ENCODE measurements around the gene FSTL3.

The FSTL3 gene

DNA sequence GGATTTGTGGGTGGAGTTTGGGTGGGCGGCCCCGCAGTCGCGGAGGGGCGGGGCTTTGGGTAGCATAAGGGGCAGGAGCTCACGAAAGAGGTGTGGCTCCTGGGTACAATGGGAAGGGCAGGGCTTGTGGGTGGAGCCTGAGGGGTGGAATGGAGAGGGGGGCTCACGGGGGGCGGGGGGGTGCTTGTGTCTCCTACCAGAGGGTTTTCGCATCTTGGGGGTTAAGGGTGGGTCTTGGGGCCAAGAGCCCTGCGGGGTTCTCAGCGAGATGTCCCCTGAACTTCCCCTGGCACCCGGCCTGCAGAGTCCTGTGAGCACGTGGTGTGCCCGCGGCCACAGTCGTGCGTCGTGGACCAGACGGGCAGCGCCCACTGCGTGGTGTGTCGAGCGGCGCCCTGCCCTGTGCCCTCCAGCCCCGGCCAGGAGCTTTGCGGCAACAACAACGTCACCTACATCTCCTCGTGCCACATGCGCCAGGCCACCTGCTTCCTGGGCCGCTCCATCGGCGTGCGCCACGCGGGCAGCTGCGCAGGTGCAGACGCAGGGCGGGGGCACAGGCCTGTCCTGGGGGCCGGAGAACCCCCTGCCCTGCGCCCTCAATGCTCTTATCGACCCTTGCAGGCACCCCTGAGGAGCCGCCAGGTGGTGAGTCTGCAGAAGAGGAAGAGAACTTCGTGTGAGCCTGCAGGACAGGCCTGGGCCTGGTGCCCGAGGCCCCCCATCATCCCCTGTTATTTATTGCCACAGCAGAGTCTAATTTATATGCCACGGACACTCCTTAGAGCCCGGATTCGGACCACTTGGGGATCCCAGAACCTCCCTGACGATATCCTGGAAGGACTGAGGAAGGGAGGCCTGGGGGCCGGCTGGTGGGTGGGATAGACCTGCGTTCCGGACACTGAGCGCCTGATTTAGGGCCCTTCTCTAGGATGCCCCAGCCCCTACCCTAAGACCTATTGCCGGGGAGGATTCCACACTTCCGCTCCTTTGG lies 5.1 kb downstream of the FSTL3 start:
- TF ChIP-seq GATA3 (IDR thresholded peaks at IDR 0.05; ENCODE audit: low read depth, low read length) (no peak), GATA2 (IDR thresholded peaks at IDR 0.05; ENCODE audit: low read depth, low read length) (no peak)

DNA sequence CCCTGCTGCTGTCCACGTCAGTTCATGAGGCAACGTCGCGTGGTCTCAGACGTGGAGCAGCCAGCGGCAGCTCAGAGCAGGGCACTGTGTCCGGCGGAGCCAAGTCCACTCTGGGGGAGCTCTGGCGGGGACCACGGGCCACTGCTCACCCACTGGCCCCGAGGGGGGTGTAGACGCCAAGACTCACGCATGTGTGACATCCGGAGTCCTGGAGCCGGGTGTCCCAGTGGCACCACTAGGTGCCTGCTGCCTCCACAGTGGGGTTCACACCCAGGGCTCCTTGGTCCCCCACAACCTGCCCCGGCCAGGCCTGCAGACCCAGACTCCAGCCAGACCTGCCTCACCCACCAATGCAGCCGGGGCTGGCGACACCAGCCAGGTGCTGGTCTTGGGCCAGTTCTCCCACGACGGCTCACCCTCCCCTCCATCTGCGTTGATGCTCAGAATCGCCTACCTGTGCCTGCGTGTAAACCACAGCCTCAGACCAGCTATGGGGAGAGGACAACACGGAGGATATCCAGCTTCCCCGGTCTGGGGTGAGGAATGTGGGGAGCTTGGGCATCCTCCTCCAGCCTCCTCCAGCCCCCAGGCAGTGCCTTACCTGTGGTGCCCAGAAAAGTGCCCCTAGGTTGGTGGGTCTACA lies 6.6 kb downstream of the FSTL3 start:
- no peak for TF ChIP-seq GATA2 (IDR thresholded peaks at IDR 0.05; ENCODE audit: low read depth, low read length)
- no peak for TF ChIP-seq GATA3 (IDR thresholded peaks at IDR 0.05; ENCODE audit: low read depth, low read length)

DNA sequence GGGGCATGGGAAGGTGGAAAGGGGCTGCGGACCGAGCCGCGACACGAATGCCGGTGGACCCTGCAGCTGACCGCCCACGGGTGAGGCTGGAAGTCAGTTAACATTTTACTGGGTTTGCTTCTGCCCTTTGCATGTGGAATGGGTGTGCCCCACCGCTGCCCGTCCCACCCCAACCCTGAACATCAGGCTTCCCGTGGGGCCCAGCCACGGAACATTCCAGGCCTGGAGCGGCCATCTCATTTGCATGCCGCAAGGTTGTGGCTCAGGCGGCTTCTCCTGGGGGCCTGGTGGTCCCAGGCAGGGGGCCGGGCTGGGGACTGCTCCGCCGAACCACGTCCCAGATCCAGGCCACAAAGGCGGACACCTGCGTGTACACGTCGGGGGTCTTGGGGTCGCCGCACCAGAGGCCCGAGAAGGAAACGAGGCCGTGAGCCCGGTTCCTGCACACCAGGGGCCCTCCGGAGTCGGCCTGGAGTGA lies 9.3 kb downstream of the FSTL3 start:
- TF ChIP-seq GATA3 (IDR thresholded peaks at IDR 0.05; ENCODE audit: low read depth, low read length) (no peak), GATA2 (IDR thresholded peaks at IDR 0.05; ENCODE audit: low read depth, low read length) (no peak)

DNA sequence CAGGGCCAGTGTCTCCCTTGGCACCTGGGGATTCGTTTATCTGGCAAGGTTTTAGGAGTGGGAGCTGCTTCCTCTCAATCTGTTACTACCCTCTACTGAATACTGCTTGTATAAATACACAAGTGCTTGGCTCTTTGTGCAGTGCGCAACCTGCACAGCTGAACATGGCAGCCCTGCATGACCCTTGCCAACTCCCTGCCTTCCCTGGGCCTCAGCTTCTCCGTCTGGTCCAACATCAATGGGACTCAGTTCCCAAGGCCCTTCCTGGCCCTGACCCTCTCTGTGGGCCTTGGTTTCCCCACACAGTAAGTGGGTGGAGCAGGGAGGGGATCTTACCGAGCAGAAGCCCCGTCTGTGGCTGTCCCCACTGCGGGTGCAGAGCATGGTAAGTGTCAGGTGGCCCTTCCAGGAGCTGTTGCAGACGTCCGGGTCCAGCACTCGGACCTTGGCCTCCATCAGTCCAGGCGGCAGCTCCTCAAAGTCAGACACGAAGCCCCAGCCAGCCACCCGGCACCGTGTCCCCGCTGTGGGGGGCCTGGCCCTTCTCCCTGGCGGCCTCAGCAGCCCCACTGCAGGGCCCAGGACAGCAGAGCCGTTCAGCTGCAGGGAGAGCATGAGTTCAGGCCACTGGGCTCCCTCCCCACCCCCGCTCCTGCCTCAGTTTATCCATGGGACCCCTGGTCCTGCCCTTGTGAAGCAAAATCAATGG lies 10.6 kb downstream of the FSTL3 start:
- TF ChIP-seq GATA2 (IDR thresholded peaks at IDR 0.05; ENCODE audit: low read depth, low read length), result no peak
- no peak for TF ChIP-seq GATA3 (IDR thresholded peaks at IDR 0.05; ENCODE audit: low read depth, low read length)

DNA sequence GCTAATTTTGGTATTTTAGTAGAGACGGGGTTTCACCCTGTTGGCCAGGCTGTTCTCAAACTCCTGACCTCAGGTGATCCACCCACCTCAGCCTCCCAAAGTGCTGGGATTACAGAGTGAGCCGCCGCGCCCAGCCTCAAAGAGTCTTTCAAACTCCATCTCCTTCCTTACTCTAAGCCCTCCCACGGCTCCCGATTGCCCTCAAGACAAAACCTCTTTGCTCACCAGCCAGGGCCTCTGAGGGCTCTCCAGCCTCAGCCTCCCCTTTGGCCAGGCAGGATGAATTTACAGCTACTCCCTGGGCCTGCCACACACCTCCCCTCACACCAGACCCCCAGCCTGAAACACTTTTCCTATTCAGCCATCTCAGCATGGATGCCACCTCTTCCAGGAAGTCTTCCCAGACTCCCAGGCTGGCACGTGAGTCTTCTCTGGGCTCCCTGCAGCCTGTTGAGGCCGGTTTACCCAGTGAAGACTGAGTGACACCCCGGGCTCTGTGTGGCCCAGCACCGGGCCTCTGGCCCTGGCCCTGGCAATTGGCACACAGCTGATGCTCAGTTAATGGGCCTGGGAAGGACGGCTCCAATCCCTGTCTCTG lies 11.5 kb downstream of the FSTL3 start:
- TF ChIP-seq GATA3 (IDR thresholded peaks at IDR 0.05; ENCODE audit: low read depth, low read length) (no peak), GATA2 (IDR thresholded peaks at IDR 0.05; ENCODE audit: low read depth, low read length) (no peak)

DNA sequence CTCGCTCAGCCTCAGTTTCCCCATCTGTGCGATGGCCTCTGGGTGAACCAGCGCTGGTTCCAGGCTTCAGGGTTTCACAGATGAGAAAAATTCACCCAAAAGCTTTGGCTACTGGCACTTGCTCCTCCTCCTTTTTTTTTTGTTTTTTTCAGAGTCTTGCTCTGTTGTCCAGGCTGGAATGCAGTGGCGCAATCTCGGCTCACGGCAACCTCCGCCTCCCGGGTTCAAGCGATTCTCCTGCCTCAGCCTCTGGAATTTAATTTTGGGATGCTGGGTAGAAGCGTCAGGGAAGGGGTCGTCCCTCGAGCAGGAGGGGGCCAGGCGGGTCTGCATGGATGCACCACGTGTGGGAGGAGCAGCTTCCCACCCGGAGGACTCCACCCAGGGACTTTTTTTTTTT lies 12.0 kb downstream of the FSTL3 start:
- TF ChIP-seq GATA2 (IDR thresholded peaks at IDR 0.05; ENCODE audit: low read depth, low read length), result no peak
- TF ChIP-seq GATA3 (IDR thresholded peaks at IDR 0.05; ENCODE audit: low read depth, low read length), result no peak

DNA sequence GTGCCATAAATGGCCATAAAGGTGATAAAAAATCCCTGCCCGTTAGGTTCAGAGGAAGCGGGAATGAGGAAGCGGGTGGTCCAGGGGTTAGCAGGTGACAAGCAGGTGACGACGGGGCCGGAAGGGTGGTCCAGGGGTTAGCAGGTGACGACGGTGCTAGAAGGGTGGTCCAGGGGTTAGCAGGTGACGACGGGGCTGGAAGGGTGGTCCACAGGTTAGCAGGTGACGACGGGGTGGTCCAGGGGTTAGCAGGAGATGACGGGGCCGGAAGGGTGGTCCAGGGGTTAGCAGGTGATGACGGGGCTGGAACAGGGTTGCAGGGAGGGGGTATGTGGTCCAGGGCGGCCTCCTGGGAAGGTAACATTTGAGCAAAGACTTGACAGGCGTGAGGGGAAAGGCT lies 12.8 kb downstream of the FSTL3 start:
- no peak for TF ChIP-seq GATA2 (IDR thresholded peaks at IDR 0.05; ENCODE audit: low read depth, low read length)
- no peak for TF ChIP-seq GATA3 (IDR thresholded peaks at IDR 0.05; ENCODE audit: low read depth, low read length)

DNA sequence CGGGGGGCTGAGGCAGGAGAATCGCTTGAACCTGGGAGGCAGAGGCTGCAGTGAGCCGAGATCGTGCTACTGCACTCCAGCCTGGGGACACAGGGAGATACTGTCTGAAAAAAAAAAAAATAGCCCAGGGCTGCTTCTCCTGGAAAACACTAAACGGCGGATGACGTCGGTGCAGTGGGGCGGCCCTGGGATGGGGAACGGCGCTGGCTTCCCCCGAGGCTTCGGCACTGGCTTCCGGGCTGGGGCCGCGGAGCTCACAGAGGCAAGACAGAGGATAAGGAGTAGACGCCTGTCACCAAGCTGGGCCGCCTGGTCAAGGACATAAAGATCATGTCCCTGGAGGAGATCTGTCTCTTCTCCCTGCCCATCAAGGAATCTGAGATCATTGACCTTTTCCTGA lies 14.0 kb downstream of the FSTL3 start:
- TF ChIP-seq GATA3 (IDR thresholded peaks at IDR 0.05; ENCODE audit: low read depth, low read length), result no peak
- no peak for TF ChIP-seq GATA2 (IDR thresholded peaks at IDR 0.05; ENCODE audit: low read depth, low read length)

DNA sequence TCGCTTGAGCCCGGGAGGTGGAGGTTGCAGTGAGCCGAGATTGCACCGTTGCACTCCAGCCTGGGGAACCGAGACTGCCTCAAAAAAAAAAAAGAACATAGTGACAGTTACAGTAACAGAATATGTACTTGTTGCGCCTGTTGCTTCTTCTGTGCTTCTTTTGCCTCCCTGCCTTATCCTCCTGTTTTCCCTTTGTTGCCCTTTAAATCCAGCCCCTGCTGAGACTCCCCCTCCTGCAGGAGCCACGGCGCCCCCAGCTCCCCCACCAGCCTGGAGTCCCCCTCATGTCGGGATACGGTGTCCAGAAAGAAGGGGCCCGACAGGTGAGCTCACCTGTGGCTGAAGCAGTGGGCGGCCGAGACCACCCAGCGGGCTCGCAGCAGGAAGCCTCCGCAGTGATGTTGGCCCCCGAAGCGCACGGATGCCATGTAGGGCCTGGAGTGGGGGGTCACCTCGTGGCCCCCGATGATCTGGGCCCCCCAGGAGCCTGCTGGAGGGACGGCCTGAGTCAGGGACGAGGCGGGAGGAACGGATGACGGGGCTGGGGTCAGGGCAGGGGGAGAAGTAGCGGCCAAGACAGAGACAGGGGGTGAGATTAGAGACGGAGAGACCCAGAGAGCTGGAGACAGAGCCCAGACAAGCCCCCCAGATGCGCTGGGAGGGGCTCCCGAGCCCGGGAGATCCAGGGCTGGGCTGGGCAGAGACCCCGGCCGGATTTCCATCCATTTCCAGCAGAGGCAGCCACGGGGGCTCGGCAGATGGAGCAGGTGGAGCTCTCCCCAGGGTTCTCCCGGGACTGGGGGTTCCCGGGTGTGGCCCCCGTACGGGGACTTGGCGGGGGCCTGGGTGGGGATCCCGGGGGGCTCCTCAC lies 18.5 kb downstream of the FSTL3 start:
- TF ChIP-seq GATA2 (IDR thresholded peaks at IDR 0.05; ENCODE audit: low read depth, low read length) (no peak), GATA3 (IDR thresholded peaks at IDR 0.05; ENCODE audit: low read depth, low read length) (no peak)

DNA sequence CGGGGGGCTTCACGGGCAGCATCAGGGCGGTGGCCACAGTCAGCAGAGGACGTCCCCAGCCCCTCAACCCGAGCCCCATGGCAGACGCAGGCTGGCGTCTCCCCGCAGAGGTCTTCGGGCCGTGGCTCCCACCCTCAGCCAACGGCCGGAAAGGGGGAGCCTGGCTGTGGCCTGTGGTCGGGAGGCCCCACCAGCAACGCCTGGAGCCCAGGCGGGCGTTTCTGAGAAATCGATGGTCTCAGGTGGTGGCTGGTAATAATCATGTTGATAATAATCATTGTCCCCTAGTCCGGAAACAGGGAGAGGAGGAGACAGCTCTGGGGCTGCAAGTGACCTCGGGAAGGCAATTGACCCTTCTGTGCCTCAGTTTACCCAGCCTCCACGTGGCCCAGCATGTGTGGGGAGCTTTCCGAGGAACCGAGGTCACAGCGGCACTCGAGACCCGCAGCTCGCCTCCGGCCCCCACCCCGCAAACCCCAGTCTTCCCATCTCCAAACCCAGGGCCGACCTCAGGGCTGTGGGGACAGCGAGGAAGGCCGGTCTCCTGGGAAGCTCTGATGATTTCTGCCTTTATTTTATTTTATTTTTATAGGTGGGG lies 19.3 kb downstream of the FSTL3 start, which contains the start of gene PRSS57:
TSS of gene PRSS57 (minus strand) at position 101 of the 598 bp plus-strand sequence. CDS start at position 79, 22 bp downstream.
- TF ChIP-seq GATA3 (IDR thresholded peaks at IDR 0.05; ENCODE audit: low read depth, low read length), result no peak
- no peak for TF ChIP-seq GATA2 (IDR thresholded peaks at IDR 0.05; ENCODE audit: low read depth, low read length)

DNA sequence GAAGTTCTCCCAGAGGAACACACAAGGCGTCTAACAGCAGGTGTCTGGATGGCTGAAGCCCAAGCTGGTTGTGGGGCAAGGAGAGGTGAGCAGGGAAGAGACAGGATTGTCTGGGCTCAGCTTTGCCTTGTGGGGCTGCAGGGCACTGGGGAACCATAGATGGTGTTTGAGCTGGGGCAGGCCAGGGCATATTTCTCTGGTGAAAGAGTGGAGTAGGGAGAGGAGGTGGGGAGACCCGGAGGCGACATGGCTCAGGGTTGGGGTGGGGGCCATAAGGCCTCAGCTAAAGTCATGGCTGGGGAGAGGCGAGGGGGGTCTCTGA lies 27.1 kb downstream of the FSTL3 start:
- TF ChIP-seq GATA3 (IDR thresholded peaks at IDR 0.05; ENCODE audit: low read depth, low read length), result no peak
- no peak for TF ChIP-seq GATA2 (IDR thresholded peaks at IDR 0.05; ENCODE audit: low read depth, low read length)

DNA sequence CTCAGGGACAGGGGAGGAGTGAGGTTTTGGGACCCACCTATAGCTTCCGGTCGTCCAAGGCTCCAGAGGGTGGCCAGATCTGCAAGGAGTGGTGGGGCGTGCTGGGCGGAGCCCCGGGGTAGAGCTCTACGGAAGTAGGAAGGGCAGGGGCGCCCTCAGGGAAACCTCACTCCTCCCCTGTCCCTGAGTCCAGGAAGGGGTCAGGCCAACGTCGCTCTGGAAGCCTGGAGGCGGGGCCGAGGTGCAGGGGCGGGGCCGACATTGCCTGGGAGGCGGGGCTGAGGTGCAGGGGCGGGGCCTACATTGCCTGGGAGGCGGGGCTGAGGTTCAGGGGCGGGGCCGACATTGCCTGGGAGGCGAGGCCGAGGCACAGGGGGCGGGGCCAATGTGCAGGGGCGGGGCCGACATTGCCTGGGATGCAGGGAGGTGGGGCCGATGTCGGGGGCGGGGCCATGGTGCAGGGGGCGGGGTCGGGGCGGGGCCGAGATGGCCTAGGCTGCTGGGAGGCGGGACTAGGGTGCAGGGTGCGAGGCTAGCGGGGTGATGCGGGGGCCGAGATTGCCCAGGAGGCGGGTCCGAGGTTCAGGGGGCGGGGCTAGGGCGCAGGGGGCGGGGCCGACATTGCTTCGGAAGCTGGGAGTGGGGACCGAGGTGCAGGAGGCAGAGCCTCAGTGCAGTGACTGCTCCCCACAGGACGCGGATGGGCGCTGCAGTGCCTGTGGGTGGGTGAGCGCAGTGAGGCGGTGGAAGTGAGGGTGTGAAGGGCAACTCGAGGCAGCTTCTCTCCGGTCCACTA lies 27.7 kb downstream of the FSTL3 start:
- TF ChIP-seq GATA2 (IDR thresholded peaks at IDR 0.05; ENCODE audit: low read depth, low read length) (no peak), GATA3 (IDR thresholded peaks at IDR 0.05; ENCODE audit: low read depth, low read length) (no peak)

Measured in SH-SY5Y (cell line).